Measurements from ENCODE around the gene NINL.
A peak's percentile ranks its signal among the peaks of the same experiment; 100 is the strongest.
"Not testable (repeated sequence)": the region's sequence is repeated elsewhere in the genome, so short reads cannot be mapped to it uniquely, and the experiment has no call there.

NINL gene

DNA sequence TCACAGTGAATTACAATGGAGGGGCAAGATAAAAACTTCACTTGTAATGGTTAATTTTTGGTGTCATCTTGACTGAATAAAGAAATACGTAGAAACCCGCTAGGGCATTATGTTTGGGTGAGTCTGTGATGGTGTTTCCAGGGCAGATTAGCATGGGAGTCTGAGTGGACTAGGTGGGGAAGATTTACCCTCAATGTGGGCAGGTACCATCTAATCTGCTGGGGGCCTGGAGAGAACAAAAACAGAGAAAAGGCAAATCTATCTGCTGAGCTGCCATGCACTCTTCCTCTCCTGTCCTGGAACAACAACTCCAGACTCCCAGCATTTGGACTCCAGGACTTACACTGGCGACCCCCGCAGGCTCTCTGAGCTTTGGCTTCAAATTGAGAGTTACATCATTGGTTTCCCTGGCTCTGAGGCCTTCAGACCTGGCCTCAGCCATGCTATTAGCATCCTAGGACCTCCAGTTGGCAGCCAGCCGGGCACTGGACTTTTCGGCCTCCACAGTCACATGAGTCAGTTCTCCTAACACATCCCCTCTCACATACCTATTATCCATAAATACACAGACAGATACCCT, 19.7 kb downstream of the NINL start:
- no peak overlapping the region for H3K27ac ChIP-seq (ENCODE audit: poor library complexity, severe bottlenecking)
- H3K9me3 ChIP-seq (ENCODE audit: severe bottlenecking): peaks cover 6% of the 10 kb centered on the region
- H3K4me1 ChIP-seq (ENCODE audit: insufficient read depth, poor library complexity, severe bottlenecking): peaks cover 4% of the 10 kb centered on the region
- TF ChIP-seq, protein P1, sequence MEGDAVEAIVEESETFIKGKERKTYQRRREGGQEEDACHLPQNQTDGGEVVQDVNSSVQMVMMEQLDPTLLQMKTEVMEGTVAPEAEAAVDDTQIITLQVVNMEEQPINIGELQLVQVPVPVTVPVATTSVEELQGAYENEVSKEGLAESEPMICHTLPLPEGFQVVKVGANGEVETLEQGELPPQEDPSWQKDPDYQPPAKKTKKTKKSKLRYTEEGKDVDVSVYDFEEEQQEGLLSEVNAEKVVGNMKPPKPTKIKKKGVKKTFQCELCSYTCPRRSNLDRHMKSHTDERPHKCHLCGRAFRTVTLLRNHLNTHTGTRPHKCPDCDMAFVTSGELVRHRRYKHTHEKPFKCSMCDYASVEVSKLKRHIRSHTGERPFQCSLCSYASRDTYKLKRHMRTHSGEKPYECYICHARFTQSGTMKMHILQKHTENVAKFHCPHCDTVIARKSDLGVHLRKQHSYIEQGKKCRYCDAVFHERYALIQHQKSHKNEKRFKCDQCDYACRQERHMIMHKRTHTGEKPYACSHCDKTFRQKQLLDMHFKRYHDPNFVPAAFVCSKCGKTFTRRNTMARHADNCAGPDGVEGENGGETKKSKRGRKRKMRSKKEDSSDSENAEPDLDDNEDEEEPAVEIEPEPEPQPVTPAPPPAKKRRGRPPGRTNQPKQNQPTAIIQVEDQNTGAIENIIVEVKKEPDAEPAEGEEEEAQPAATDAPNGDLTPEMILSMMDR (IDR thresholded peaks at IDR 0.05; ENCODE audit: poor library complexity, severe bottlenecking): no peak
- no peak overlapping the region for H3K4me3 ChIP-seq (ENCODE audit: severe bottlenecking)
- no peaks in the 10 kb centered on the region for H3K27me3 ChIP-seq (ENCODE audit: insufficient read depth, poor library complexity, severe bottlenecking)
- H3K36me3 ChIP-seq (ENCODE audit: low read depth): no peaks in the 10 kb centered on the region
- DNase-seq (ENCODE audit: low spot score) (no peak), ATAC-seq (ENCODE audit: low read depth) (no peak)

DNA sequence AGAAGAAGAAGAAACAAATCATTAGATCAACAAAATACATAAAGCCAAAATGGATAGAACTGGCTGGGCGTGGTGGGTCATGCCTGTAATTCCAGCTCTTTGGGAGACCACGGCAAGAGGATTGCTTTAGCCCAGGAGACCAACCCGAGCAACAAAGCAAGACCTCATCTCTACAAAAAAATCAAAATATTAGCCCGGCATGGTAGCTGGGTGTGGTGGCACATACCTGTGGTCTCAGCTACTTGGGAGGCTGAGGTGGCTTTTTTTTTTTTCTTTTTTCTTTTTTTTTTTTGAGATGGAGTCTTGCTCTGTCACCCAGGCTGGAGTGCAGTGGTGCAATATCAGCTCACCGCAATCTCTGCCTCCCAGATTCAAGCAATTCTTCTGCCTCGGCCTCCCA, 21.5 kb downstream of the NINL start:
- Histone ChIP-seq H3K27ac (ENCODE audit: poor library complexity, severe bottlenecking) (no peak overlapping the region), H3K4me3 (ENCODE audit: severe bottlenecking) (no peak overlapping the region), H3K36me3 (ENCODE audit: low read depth) (no peaks in the 10 kb centered on the region), H3K27me3 (ENCODE audit: insufficient read depth, poor library complexity, severe bottlenecking) (no peaks in the 10 kb centered on the region), H3K9me3 (ENCODE audit: severe bottlenecking) (peaks cover 6% of the 10 kb centered on the region), H3K4me1 (ENCODE audit: insufficient read depth, poor library complexity, severe bottlenecking) (peaks cover 4% of the 10 kb centered on the region)
- TF ChIP-seq, protein P1 (IDR thresholded peaks at IDR 0.05; ENCODE audit: poor library complexity, severe bottlenecking): no peak
- no peak for DNase-seq (ENCODE audit: low spot score)
- no peak for ATAC-seq (ENCODE audit: low read depth)

DNA sequence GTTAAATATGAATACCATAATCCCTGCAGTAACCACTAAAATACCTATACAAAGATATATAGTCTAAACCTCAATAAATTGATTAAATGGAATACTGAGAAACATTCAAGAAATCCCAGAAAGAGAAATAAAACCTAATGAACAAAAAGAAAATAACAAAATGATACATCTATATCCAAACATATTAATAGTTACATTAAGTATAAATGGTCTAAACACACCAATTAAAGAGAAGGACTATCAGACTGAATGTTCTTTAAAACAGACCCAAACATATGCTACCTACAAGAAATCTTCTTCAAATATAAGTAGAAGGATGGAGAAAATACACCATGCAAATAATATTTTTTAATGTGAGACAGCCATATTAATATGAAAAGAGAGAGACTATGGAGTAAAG, 22.0 kb downstream of the NINL start:
- H3K4me1 ChIP-seq (ENCODE audit: insufficient read depth, poor library complexity, severe bottlenecking): peaks cover 4% of the 10 kb centered on the region
- DNase-seq (ENCODE audit: low spot score) (no peak), ATAC-seq (ENCODE audit: low read depth) (no peak)
- no peak overlapping the region for H3K4me3 ChIP-seq (ENCODE audit: severe bottlenecking)
- H3K9me3 ChIP-seq (ENCODE audit: severe bottlenecking): peaks cover 6% of the 10 kb centered on the region
- TF ChIP-seq, protein P1 (IDR thresholded peaks at IDR 0.05; ENCODE audit: poor library complexity, severe bottlenecking): no peak
- H3K27me3 ChIP-seq (ENCODE audit: insufficient read depth, poor library complexity, severe bottlenecking): no peaks in the 10 kb centered on the region
- no peaks in the 10 kb centered on the region for H3K36me3 ChIP-seq (ENCODE audit: low read depth)
- H3K27ac ChIP-seq (ENCODE audit: poor library complexity, severe bottlenecking): no peak overlapping the region

DNA sequence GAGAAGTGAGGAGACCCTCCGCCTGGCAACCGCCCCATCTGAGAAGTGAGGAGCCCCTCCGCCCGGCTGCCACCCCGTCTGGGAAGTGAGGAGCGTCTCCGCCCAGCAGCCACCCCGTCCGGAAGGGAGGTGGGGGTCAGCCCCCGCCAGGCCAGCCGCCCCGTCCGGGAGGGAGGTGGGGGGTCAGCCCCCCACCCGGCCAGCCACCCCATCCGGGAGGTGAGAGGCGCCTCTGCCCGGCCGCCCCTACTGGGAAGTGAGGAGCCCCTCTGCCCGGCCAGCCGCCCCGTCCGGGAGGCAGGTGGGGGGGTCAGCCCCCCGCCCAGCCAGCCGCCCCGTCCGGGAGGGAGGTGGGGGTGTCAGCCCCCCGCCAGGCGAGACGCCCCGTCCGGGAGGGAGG, 23.6 kb downstream of the NINL start:
- not testable (repeated sequence) for H3K27me3 ChIP-seq (ENCODE audit: insufficient read depth, poor library complexity, severe bottlenecking); H3K4me1 ChIP-seq (ENCODE audit: insufficient read depth, poor library complexity, severe bottlenecking); H3K9me3 ChIP-seq (ENCODE audit: severe bottlenecking); ATAC-seq (ENCODE audit: low read depth); DNase-seq (ENCODE audit: low spot score); H3K4me3 ChIP-seq (ENCODE audit: severe bottlenecking); H3K36me3 ChIP-seq (ENCODE audit: low read depth); H3K27ac ChIP-seq (ENCODE audit: poor library complexity, severe bottlenecking)

DNA sequence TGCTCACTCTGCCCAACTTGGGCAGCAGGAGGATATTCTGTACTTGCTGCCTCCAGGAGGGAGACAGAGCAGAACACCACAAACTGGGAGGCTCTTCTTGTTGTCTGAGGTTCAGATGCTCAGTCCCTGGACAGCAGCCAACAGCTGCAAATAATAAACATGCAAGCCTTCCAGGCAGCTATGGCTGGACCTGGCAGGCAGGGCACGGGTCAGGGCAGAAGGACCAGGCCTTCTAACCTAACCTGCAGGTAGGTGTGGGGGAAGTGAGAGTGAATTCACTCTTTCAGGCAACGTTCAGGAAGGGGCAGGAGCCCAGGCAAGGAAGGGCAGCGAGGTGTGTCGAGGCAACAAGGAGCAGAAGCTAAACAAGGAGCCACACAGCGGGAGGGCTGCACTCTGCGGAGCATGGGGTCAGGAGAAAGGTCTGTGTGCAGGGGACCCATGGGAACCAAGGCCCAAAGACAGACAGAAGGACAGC, 31.5 kb downstream of the NINL start:
- no peak overlapping the region for H3K27ac ChIP-seq (ENCODE audit: poor library complexity, severe bottlenecking)
- TF ChIP-seq, protein P1 (IDR thresholded peaks at IDR 0.05; ENCODE audit: poor library complexity, severe bottlenecking): no peak
- H3K9me3 ChIP-seq (ENCODE audit: severe bottlenecking): no peaks in the 10 kb centered on the region
- no peaks in the 10 kb centered on the region for H3K36me3 ChIP-seq (ENCODE audit: low read depth)
- H3K4me1 ChIP-seq (ENCODE audit: insufficient read depth, poor library complexity, severe bottlenecking): peaks cover 7% of the 10 kb centered on the region
- ATAC-seq (ENCODE audit: low read depth) (peak; percentile 33; the same call in 1 of the 3 replicates), DNase-seq (ENCODE audit: low spot score) (no peak)
- no peaks in the 10 kb centered on the region for H3K27me3 ChIP-seq (ENCODE audit: insufficient read depth, poor library complexity, severe bottlenecking)
- no peak overlapping the region for H3K4me3 ChIP-seq (ENCODE audit: severe bottlenecking)

Measured in RWPE2 (cell line).